Panc1 (cell line): ENCODE data around the gene LRFN2. TPM values are rescaled to one million over a fixed set of nuclear protein-coding genes. Genes with fewer than 3 reads are reported as not detected.

Source experiments
- ATAC-seq: fragments of 200-7000 bp; cut with Tn5 transposase; 2 replicates; pipeline ENCODE4 v1.9.1; 2020; ENCODE audit warnings: mild to moderate bottlenecking, moderate library complexity
- BruUV-seq: library from RNA; stranded (reverse); fragments of 400-500 nt; replicated peaks from 2 replicates; lab custom pipeline; 2021; lab: Mats Ljungman, UMichigan
- CTCF ChIA-PET: fragments of 300-600 bp; sonication (Branson Sonifier 250); formaldehyde crosslinking; loops from one replicate; lab custom pipeline; 2022; ENCODE audit warnings: antibody characterized with exemption; lab: Charles Lee
- POLR2A ChIA-PET: fragments of 300-600 bp; sonication (Branson Sonifier 250); formaldehyde crosslinking; loops from one replicate; lab custom pipeline; 2022; ENCODE audit warnings: antibody characterized with exemption; lab: Charles Lee
- DNase-seq: peaks from one replicate; pipeline ENCODE4 v3.0.0-alpha.2; 2010; ENCODE audit warnings: low read depth, low spot score
- H3K27ac ChIP-seq: 2 replicates; pipeline ENCODE4 v1.5.1; 2011; ENCODE audit warnings: mild to moderate bottlenecking, low read length, inconsistent platforms
- H3K27me3 ChIP-seq: fragments of 200-500 bp; sonication (Bioruptor generic); 2 replicates; pipeline ENCODE4 v1.6.0; 2014; ENCODE audit warnings: low read length, inconsistent platforms; ENCODE audit not compliant: control insufficient read depth, insufficient read depth
- H3K36me3 ChIP-seq: fragments of 200-500 bp; sonication (Bioruptor generic); 2 replicates; pipeline ENCODE4 v1.5.1; 2014; ENCODE audit warnings: inconsistent platforms, mild to moderate bottlenecking, low read length, moderate library complexity; ENCODE audit not compliant: control insufficient read depth, insufficient read depth
- H3K4me1 ChIP-seq: 2 replicates; pipeline ENCODE4 v1.5.1; 2011; ENCODE audit warnings: inconsistent platforms, mild to moderate bottlenecking, low read length, moderate library complexity; ENCODE audit not compliant: control insufficient read depth, insufficient read depth
- H3K4me3 ChIP-seq, 2 experiments: 2 replicates each; pipeline ENCODE4 v1.5.1; 2011 to 2012; ENCODE audit warnings: low read depth in 2 of 2, low read length in 2 of 2, mild to moderate bottlenecking in 2 of 2, inconsistent platforms in 1 of 2, moderate library complexity in 1 of 2
- H3K9me3 ChIP-seq: fragments of 200-500 bp; sonication (Bioruptor generic); 2 replicates; pipeline ENCODE4 v1.5.1; 2014; ENCODE audit warnings: low read depth, mild to moderate bottlenecking, inconsistent platforms, low read length, moderate library complexity; ENCODE audit not compliant: control insufficient read depth, insufficient read depth
- POLR2AphosphoS5 ChIP-seq: IDR thresholded peaks from 2 replicates; pipeline ENCODE4 v1.6.1; 2012; ENCODE audit warnings: mild to moderate bottlenecking, low read depth, low read length, moderate library complexity
- SIN3A ChIP-seq: IDR thresholded peaks from 2 replicates; pipeline ENCODE4 v1.6.1; 2012; ENCODE audit warnings: low read depth, mild to moderate bottlenecking, low read length, moderate library complexity, borderline replicate concordance; ENCODE audit not compliant: insufficient read depth
- TCF7L2 ChIP-seq: IDR thresholded peaks from 2 replicates; pipeline ENCODE4 v1.6.1; 2011; ENCODE audit warnings: mild to moderate bottlenecking, low read depth, low read length, inconsistent platforms
- in situ Hi-C: cut with HindIII; loops from 2 replicates; pipeline ENCODE4 v1.10.0; 2016; ENCODE audit warnings: low sequenced_read_pairs, low pct_unique_long_range_greater_than_20kb
- intact Hi-C: fragments of 100-400 bp; cut with micrococcal nuclease; formaldehyde crosslinking; loops from one replicate; pipeline ENCODE4 v1.10.0; 2022; ENCODE audit not compliant: unreplicated experiment
- total RNA-seq: library from RNA; stranded (reverse); gene quantifications from one replicate; pipeline ENCODE4 v1.2.1, GENCODE V29; 2021; ENCODE audit not compliant: unreplicated experiment
- TF ChIP-seq, protein P1 (sequence below), 2 experiments: IDR thresholded peaks; 2 replicates each; pipeline ENCODE4 v1.6.1; 2011 to 2012; ENCODE audit warnings: low read depth in 2 of 2, control low read depth in 1 of 2, low read length in 1 of 2, mild to moderate bottlenecking in 1 of 2, moderate library complexity in 1 of 2; ENCODE audit not compliant: insufficient read depth in 1 of 2
- TF ChIP-seq, protein P2 (sequence below): fragments of 450-650 bp; IDR thresholded peaks from 2 replicates; pipeline ENCODE4 v1.5.1; 2017; ENCODE audit warnings: mild to moderate bottlenecking

LRFN2 gene
- total RNA-seq, 1 experiment from 2014 or later = 0.05 TPM

DNA sequence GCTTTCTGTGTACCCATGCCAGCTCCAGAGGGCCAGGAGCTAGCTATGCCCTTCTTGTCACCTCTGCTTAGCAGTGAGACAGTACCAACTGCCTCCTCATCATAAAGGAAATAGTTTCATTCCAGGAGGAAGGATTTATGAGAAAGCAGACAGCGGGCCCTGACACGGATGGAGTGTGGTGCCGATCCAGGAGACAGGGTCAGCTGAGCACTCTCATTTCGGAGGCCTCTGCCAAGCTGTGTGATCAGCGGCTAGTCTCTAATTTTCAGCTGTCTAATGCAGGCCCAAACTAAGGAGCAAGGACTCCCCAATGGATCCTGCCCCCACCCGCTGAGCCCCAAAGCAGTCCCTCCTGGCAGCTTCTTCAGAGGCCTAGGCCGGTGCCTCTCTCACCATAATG lies 103.1 kb downstream of the LRFN2 start:
- Histone ChIP-seq H3K4me3 (no peak overlapping the region), H3K36me3 (no peaks in the 10 kb centered on the region), H3K27me3 (peaks cover 13% of the 10 kb centered on the region), H3K9me3 (no peaks in the 10 kb centered on the region), H3K27ac (no peak overlapping the region), H3K4me1 (no peaks in the 10 kb centered on the region)
- ChIA-PET CTCF (no interaction called here), POLR2A (no interaction called here)
- DNase-seq = no peak
- intact Hi-C loops = no loop called here
- BruUV-seq = no TSS peak
- no peak for ATAC-seq
- in situ Hi-C loops = no loop called here
- no peak for TF ChIP-seq SIN3A
- no peak for TF ChIP-seq TCF7L2
- TF ChIP-seq, protein P1, sequence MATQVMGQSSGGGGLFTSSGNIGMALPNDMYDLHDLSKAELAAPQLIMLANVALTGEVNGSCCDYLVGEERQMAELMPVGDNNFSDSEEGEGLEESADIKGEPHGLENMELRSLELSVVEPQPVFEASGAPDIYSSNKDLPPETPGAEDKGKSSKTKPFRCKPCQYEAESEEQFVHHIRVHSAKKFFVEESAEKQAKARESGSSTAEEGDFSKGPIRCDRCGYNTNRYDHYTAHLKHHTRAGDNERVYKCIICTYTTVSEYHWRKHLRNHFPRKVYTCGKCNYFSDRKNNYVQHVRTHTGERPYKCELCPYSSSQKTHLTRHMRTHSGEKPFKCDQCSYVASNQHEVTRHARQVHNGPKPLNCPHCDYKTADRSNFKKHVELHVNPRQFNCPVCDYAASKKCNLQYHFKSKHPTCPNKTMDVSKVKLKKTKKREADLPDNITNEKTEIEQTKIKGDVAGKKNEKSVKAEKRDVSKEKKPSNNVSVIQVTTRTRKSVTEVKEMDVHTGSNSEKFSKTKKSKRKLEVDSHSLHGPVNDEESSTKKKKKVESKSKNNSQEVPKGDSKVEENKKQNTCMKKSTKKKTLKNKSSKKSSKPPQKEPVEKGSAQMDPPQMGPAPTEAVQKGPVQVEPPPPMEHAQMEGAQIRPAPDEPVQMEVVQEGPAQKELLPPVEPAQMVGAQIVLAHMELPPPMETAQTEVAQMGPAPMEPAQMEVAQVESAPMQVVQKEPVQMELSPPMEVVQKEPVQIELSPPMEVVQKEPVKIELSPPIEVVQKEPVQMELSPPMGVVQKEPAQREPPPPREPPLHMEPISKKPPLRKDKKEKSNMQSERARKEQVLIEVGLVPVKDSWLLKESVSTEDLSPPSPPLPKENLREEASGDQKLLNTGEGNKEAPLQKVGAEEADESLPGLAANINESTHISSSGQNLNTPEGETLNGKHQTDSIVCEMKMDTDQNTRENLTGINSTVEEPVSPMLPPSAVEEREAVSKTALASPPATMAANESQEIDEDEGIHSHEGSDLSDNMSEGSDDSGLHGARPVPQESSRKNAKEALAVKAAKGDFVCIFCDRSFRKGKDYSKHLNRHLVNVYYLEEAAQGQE (IDR thresholded peaks at IDR 0.05; ENCODE audit: insufficient read depth in 1 of 2, low read depth in 2 of 2, low read length in 1 of 2) = no peak
- TF ChIP-seq POLR2AphosphoS5 = no peak
- TF ChIP-seq, protein P2, sequence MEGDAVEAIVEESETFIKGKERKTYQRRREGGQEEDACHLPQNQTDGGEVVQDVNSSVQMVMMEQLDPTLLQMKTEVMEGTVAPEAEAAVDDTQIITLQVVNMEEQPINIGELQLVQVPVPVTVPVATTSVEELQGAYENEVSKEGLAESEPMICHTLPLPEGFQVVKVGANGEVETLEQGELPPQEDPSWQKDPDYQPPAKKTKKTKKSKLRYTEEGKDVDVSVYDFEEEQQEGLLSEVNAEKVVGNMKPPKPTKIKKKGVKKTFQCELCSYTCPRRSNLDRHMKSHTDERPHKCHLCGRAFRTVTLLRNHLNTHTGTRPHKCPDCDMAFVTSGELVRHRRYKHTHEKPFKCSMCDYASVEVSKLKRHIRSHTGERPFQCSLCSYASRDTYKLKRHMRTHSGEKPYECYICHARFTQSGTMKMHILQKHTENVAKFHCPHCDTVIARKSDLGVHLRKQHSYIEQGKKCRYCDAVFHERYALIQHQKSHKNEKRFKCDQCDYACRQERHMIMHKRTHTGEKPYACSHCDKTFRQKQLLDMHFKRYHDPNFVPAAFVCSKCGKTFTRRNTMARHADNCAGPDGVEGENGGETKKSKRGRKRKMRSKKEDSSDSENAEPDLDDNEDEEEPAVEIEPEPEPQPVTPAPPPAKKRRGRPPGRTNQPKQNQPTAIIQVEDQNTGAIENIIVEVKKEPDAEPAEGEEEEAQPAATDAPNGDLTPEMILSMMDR = no peak

DNA sequence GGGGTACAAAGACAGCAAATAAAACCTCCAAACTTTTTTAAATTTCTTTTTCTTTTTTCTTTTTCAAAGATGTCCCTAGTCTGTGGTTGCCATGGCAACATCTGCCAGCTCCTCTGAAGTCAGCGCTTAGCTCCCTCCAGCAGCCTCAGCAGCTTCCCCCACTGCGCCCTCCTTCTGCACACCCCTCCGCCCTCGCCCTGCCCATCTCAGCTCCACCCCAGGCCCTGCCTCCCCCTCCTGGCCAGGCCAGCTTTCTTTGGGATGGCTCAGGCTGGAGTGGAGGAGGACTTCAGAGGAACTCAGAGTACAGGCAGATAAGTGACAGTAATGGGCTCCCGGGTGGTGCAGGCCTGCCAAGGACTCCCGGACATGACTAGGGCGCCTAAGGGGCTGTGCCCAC lies 104.6 kb downstream of the LRFN2 start:
- TF ChIP-seq, protein P1 (IDR thresholded peaks at IDR 0.05; ENCODE audit: insufficient read depth in 1 of 2, low read depth in 2 of 2, low read length in 1 of 2) = no peak
- TF ChIP-seq, protein P2 = no peak
- no peak for TF ChIP-seq TCF7L2
- DNase-seq (no peak), ATAC-seq (no peak)
- ChIA-PET CTCF (no interaction called here), POLR2A (no interaction called here)
- Histone ChIP-seq H3K4me1 (no peaks in the 10 kb centered on the region), H3K27me3 (peaks cover 16% of the 10 kb centered on the region), H3K27ac (no peak overlapping the region), H3K9me3 (no peaks in the 10 kb centered on the region), H3K4me3 (no peak overlapping the region), H3K36me3 (no peaks in the 10 kb centered on the region)
- in situ Hi-C loops = no loop called here
- intact Hi-C loops = no loop called here
- BruUV-seq = no TSS peak
